ENCODE data around the gene AGPAT3.

Gene AGPAT3

DNA sequence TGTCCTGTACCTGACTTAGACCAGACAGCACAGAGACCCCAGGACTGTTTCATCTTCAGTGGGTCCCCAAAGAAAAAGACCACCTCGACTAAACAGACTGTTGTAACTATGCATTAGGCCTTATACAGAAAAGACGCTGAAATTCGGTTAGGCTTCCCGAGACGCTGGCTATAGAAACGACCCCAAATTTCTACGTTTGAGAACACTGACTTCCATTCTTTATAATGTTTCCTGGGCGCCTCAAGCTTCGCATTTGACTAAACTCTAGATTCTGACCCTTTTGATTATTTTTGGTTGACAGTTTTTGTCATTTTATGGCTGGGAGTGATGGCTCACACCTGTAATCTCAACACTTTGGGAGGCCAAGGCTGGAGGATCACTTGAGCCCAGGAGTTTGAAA is 146.1 kb downstream of the AGPAT3 start:
- Histone ChIP-seq H3K4me1 (ENCODE audit: insufficient read depth, poor library complexity, severe bottlenecking) (peaks cover 17% of the 10 kb centered on the region), H3K27ac (ENCODE audit: poor library complexity, severe bottlenecking) (peak overlapping the region; percentile 77), H3K9me3 (ENCODE audit: severe bottlenecking) (no peaks in the 10 kb centered on the region), H3K36me3 (ENCODE audit: low read depth) (peaks cover 5% of the 10 kb centered on the region; the same call in 1 of the 2 replicates), H3K27me3 (ENCODE audit: insufficient read depth, poor library complexity, severe bottlenecking) (no peaks in the 10 kb centered on the region), H3K4me3 (ENCODE audit: severe bottlenecking) (peak overlapping the region; percentile 90)
- no peak for DNase-seq (ENCODE audit: low spot score)
- ATAC-seq (ENCODE audit: low read depth) = no peak
- no peak for TF ChIP-seq CTCF (IDR thresholded peaks at IDR 0.05; ENCODE audit: poor library complexity, severe bottlenecking)

- peak within 1 kb of the TSS; percentile 90 for H3K4me3 ChIP-seq (ENCODE audit: severe bottlenecking)
- H3K4me1 ChIP-seq (ENCODE audit: insufficient read depth, poor library complexity, severe bottlenecking) = peaks cover 10% of the 10 kb centered on the region
- no peaks in the 10 kb centered on the region for H3K9me3 ChIP-seq (ENCODE audit: severe bottlenecking)
- H3K27me3 ChIP-seq (ENCODE audit: insufficient read depth, poor library complexity, severe bottlenecking) = no peaks in the 10 kb centered on the region
- H3K36me3 ChIP-seq (ENCODE audit: low read depth) = peaks cover 5% of the 10 kb centered on the region; the same call in 1 of the 2 replicates
- no peak for DNase-seq (ENCODE audit: low spot score)
- peak within 1 kb of the TSS; percentile 77 for H3K27ac ChIP-seq (ENCODE audit: poor library complexity, severe bottlenecking)
- ATAC-seq (ENCODE audit: low read depth) = peak; percentile 85
- no peak for TF ChIP-seq CTCF (IDR thresholded peaks at IDR 0.05; ENCODE audit: poor library complexity, severe bottlenecking)
Observed at GRCh38 chr21:44011579-44012473, 146.8 kb downstream of the AGPAT3 start, which contains the start of gene TRAPPC10. Gene TRAPPC10, plus strand, starts transcription at chr21:44012309. Its CDS starts 185 bp downstream, at chr21:44012494.

- H3K27me3 ChIP-seq (ENCODE audit: insufficient read depth, poor library complexity, severe bottlenecking) = no peaks in the 10 kb centered on the region
- ATAC-seq (ENCODE audit: low read depth) = peak; percentile 29
- peak; percentile 48 for TF ChIP-seq CTCF (IDR thresholded peaks at IDR 0.05; ENCODE audit: poor library complexity, severe bottlenecking)
- H3K4me3 ChIP-seq (ENCODE audit: severe bottlenecking) = peak overlapping the region; percentile 90
- H3K4me1 ChIP-seq (ENCODE audit: insufficient read depth, poor library complexity, severe bottlenecking) = peaks cover 10% of the 10 kb centered on the region
- H3K36me3 ChIP-seq (ENCODE audit: low read depth) = peaks cover 5% of the 10 kb centered on the region; the same call in 1 of the 2 replicates
- H3K9me3 ChIP-seq (ENCODE audit: severe bottlenecking) = no peaks in the 10 kb centered on the region
- DNase-seq (ENCODE audit: low spot score) = no peak
- H3K27ac ChIP-seq (ENCODE audit: poor library complexity, severe bottlenecking) = peak overlapping the region; percentile 77
Observed at GRCh38 chr21:44012474-44013379, 147.7 kb downstream of the AGPAT3 start.

DNA sequence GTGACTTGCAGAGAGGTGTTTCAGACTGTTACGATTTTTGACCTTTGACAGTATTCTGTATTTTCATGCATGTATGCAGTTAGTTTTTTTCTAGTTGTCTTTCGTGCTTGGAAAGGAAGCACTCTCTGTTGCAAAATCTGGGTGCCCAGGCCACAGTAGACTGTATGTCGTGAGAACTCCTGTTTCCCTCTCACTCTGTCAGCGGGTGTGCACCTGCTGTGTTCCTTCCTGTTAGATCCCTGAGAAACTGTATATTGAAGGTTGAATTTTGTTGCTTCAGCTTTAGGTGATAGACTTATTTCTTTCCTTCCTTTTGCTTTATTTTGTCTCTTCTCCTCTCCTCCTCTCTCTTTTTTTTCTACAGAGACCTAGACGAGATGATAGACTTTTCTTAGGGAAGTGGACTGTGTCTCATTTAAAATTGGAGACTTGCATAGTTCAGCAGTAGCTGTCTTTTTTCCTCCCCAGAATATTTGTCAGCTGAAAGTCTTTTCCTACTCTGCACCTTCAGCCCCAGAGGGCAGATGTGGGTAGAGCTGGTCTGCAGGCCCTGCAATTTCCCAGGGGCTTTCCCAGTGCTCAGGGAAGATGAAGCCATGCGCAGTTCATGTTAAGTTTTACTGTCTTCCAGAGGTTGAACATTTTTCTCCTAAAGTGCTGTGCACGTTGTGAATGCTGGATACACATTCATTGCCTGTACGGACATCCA is 148.5 kb downstream of the AGPAT3 start:
- Histone ChIP-seq H3K4me3 (ENCODE audit: severe bottlenecking) (peak overlapping the region; percentile 90), H3K4me1 (ENCODE audit: insufficient read depth, poor library complexity, severe bottlenecking) (peaks cover 10% of the 10 kb centered on the region), H3K9me3 (ENCODE audit: severe bottlenecking) (no peaks in the 10 kb centered on the region), H3K36me3 (ENCODE audit: low read depth) (peaks cover 5% of the 10 kb centered on the region; the same call in 1 of the 2 replicates), H3K27me3 (ENCODE audit: insufficient read depth, poor library complexity, severe bottlenecking) (no peaks in the 10 kb centered on the region), H3K27ac (ENCODE audit: poor library complexity, severe bottlenecking) (peak overlapping the region; percentile 77)
- no peak for DNase-seq (ENCODE audit: low spot score)
- TF ChIP-seq CTCF (IDR thresholded peaks at IDR 0.05; ENCODE audit: poor library complexity, severe bottlenecking) = no peak
- ATAC-seq (ENCODE audit: low read depth) = 0 out of 3 replicates have a peak, but pooled peaks have one; percentile 9

Measured in RWPE2 (cell line).